Measurements from ENCODE around the gene NRXN3.

DNA sequence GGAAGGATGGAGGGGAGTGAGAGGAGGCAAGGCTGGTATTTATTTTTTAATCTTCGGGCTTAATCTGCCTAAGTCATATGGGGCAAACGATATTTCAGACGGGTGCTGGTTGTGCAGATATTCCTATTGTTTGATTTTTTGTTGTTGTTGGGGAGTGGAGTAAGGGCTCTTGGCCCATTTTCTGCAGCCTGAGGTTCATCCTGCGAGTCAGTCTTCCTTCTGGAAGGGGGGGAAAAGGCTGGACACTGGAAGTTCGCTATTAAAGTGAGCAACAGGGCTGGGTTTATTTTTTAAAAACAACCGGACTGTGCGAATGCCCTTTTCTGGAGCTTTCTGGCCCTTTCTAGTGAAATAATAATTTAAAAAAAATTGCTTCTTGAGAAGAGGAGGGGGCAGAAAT is 2.3 kb downstream of the NRXN3 start:
- TF ChIP-seq, protein P1, sequence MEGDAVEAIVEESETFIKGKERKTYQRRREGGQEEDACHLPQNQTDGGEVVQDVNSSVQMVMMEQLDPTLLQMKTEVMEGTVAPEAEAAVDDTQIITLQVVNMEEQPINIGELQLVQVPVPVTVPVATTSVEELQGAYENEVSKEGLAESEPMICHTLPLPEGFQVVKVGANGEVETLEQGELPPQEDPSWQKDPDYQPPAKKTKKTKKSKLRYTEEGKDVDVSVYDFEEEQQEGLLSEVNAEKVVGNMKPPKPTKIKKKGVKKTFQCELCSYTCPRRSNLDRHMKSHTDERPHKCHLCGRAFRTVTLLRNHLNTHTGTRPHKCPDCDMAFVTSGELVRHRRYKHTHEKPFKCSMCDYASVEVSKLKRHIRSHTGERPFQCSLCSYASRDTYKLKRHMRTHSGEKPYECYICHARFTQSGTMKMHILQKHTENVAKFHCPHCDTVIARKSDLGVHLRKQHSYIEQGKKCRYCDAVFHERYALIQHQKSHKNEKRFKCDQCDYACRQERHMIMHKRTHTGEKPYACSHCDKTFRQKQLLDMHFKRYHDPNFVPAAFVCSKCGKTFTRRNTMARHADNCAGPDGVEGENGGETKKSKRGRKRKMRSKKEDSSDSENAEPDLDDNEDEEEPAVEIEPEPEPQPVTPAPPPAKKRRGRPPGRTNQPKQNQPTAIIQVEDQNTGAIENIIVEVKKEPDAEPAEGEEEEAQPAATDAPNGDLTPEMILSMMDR (conservative IDR thresholded peaks at IDR 0.05), result no peak
- TF ChIP-seq EZH2 (IDR thresholded peaks at IDR 0.05; ENCODE audit: low read depth), result no peak

Data from PC-9 (cell line).